GM19193 (cell line): ENCODE data around the gene DLX5.

Experiments
- POLR2A ChIP-seq: IDR thresholded peaks from 4 replicates; pipeline ENCODE4 v1.6.1; 2011; ENCODE audit not compliant: insufficient read depth, insufficient read length; ENCODE audit errors: extremely low read depth

DLX5 gene

DNA sequence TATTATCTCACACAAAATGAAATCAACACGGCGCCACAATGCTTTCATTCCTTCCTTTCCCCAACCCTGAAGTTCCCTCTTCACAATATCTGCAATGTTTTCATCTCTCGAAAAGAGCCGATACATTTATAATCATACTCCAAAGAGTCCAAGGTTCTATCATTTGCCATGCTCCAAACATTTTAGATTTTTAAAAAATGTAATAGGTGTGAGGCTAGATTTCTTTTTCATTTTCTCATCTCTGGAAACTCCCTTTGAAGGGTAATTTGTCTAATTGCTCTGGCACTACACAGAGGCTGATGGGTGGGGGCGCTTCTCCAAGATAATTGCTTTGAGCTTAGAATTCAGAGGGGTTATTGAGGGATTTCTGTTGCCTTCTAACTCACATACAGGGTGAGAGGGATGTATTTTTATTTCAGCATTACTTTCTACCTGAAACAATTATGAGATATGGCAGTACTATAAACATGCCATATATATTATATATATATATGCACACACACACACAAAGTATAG is 4.9 kb downstream of the DLX5 start:
- no peak for TF ChIP-seq POLR2A

DNA sequence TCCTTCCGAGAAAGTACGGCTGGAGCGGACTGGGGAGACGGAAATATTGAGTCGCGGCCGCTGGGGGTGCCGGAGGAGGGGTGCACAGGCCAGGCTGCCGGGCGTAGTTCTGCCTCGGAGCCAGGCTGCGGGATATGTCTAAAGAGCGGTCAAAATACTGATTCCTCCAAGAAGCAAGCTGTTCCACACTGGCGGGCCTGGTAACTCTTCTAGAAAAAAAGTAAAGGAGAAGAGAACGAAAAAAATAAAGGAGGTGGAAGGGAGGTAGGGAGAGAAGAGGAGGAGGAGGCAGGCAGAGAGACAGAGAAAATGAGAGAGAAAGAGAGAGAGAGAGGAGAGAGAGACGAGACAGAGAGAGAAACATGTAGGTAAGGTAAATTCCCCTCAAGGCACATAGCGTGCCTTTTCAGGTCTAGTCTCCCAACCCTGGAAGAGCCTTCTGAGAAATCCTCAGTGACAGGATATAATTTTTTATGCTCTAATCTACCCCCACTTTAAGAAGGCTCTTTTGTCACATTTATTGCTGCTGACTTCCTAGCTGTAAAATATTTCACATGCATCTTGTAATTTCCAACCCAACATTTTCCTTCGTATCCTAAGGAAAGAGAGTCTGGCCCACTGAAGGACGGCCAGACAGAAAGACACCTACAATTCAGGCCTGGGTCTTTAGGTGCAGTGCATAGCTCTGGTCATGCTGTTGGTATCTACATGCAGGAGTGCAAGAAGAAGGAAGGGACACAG is 5.7 kb downstream of the DLX5 start:
- TF ChIP-seq POLR2A = no peak

DNA sequence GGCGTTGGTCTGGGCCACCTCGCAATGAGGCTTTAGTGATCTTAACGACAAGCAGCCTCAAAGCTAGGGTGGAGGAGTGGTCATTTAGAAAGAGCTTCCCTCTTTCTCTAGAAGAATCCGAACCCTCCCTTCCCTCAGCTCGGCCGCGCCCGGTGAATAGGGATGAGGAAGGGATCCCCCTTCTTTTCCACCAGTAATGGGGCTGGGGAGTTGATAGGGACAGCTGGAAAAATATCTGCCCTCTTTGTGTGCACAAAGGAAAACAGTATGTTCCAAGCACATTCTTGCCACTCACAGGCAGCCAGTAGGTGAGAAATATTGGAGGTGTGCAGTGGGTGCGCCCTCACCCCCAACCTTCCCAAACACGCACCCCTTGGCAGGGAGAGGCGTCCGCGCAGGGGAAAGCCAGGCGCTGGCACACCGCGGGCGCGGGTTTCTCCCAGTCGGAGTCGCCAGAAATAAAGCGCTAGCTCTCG is 6.5 kb downstream of the DLX5 start:
- no peak for TF ChIP-seq POLR2A

DNA sequence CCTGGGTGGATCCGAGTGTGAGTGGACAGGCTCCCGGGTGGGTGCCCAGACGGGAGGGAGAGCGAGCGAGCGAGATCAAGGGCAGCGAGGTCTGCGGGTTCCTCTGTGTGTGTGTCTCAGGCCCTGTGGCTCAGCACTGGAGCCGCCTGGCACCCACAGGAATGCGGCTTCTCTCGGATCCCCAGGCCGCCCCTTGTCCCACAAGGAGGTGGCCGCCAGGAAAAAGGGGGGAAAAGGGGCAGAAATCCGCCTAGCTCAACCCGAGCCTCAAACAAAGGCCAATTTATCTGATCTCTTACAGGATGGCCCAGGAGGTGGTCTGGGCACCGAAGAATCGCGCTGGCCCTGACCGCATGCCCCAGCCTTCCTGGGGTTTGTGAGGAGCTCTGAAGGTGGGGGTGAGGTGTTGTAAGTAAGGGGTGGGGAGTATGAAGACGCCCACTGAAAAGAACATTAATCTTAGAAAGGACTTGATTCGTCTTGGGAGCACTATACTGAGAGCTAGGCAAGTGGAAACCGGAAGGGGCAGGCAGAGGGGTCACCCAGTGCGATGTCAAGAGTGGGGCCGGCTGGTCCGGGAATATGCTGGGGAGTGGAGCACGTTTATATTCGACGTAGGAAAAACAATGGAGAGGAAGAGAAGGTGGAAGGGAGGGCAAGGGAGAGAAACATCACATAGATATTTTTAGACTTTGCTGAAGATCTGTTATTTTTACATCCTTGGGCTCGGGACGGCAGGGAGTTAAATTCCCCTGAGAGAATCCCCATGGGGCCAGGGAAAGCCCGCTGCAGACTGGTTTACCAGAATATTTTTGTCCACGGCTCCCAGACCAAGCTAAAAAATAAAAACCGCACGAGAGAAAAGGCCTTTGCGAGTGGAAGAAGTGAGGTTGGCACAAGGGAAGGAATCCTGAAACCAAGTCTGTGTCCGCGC is 7.2 kb downstream of the DLX5 start:
- TF ChIP-seq POLR2A = no peak

DNA sequence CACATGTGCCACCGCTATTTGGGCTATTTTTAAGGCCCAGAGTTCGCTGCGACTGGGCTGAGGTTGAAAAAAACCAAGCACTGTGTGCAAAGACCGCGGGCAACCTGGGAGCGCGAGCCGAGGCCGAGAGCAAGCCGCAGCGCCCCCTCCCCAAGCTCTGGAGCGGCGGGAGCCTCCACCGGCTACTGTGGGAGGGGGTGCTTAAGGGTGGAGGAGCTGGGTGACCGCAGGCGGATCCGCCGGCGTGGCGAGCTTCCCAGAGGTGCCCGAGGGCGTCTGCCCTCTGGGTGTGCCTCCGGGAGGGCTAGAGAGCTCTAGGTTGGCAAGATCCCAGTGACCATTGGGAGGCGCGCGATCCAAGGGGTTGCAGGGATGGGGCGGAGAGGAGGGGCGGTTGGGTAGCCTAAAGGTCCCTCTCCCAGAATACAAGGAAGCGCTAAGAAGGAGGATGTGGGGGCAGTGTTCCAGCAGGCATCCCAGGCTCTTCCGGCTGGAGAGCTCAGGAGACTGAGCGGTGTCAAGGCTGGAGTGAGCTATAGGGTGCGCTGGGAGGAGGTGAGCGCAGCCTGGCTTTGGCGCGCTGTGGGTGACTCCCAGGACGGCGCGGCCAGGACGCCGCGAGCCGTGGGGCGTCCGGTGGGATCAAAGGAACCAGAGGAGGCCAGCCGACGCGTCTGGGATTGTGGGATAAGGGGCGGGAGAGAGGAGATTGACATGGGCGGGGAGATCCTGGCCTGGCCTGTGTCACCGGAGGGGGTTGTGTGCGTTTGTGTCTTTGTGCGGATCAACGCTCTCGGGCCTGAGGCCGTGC is 8.0 kb downstream of the DLX5 start:
- TF ChIP-seq POLR2A = no peak

DNA sequence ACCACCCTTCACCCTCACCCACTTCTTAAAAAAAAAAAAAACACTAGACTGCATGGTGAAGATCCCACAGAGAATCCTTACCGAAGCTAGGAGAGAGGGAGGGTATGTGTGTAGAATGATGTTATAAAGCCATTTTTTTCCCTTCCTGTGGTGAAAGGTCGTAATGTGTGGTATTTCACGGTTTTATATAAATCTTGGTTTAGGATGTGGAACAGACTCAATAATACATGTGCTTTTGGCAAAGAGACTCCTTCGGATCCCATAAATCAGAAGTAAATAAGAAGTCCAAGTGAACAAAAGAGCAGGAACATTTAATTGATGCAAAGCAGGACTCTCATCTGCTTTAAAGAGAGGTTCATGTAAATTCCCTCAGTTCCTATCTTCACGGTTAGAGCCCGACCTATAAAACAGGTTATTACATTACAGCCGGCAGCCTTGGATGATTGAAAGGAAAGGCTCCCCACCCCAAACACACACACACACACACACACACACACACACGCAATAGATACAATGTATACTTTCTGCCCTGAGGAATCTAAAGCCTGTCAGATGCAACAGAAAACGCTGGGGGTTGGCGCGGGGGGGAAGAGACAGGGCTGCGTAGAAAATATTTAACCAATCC is 8.8 kb downstream of the DLX5 start:
- TF ChIP-seq POLR2A = no peak

DNA sequence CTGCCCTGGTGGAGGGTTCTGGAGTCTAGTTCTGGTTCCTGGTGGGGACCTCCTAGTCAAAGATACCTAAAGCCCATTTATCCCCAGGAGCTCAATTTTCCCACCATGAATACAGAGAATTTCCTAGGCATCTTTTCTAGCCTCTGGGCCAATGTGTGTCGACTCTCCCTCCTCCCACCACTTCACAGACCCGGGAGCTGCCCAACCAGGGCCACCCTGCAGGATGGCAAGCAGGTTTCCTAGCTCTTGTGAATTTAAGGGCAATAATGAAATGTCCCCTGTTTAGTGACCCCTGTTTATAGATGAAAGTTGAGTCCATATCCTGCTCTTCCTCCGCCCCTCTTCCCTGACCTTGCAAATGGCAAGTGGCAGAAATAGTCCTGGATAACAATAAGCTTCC is 9.4 kb downstream of the DLX5 start:
- no peak for TF ChIP-seq POLR2A

DNA sequence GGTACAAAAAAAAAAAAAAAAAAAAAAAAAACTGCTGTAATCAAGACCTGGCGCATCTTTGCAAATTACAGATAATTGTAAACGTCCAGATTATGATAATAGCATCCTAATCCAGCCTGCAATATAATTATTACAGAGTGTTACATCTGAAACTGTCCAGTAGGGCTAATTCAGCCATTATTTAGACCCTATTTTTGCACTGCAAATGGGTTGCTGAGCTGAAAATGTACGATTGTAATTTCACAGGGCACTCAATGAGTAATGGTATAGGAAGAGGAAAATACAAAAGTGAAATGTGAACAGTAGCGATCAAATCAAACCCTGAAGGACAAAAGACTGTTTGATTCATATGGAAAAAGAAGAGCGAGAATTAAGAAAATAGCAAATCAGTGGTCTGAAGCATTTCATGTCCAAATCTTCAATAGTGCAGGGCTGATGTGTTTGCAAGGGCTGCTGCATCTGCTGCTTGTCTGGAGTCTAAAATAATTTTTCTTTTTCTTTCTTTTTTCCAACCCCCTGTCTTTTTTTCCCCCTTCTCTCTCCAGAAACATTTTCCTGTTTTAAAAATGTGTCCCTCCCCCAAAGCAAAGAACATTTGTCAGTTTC is 10.4 kb downstream of the DLX5 start:
- no peak for TF ChIP-seq POLR2A

DNA sequence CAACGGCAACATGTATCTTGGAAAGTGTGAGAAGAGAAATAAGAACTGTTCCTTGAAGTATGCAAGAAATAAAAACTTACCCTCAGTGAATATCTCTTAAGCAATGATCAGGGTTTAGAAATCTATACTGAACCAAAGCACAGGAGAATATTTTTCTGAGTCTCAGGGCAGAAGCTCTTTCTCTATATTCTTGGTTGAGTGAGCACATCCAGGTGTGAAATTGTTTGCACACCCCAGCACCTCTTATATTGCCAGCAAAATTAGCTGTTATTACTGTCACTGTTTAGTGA is 10.8 kb downstream of the DLX5 start:
- TF ChIP-seq POLR2A = no peak

DNA sequence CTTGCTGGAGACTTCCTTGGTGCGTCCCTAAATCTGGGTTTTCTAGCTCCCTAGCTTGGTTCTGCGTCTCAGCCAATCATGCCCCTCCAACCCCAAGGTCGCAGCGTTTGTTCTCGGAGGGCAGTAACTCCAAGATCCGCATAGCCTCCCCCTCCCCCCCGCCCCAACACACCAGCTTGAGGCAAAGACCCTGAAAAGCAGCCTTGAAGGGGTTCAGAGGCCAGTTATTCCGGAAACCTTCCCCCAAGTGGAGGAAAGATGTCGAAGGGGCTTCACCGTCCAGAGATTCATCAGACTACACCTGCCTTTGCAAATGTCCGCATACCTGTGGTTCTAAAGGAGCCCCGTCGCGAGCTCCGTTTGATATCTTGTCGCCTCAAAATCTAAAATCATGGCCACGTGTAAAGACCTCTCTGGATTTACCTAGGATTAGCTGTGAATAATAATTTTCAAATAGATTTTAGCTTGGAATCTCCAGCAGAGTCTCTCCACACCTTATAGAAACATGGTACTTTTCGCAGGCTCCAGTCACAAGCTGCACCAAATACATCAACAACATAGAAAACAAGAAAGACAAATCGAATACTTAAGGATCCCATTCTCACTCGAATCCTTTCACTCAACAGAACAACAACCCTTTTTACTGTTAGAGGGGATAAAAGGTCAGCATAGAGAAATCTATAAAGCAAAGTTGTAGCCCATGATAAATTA is 11.3 kb downstream of the DLX5 start:
- TF ChIP-seq POLR2A = no peak

DNA sequence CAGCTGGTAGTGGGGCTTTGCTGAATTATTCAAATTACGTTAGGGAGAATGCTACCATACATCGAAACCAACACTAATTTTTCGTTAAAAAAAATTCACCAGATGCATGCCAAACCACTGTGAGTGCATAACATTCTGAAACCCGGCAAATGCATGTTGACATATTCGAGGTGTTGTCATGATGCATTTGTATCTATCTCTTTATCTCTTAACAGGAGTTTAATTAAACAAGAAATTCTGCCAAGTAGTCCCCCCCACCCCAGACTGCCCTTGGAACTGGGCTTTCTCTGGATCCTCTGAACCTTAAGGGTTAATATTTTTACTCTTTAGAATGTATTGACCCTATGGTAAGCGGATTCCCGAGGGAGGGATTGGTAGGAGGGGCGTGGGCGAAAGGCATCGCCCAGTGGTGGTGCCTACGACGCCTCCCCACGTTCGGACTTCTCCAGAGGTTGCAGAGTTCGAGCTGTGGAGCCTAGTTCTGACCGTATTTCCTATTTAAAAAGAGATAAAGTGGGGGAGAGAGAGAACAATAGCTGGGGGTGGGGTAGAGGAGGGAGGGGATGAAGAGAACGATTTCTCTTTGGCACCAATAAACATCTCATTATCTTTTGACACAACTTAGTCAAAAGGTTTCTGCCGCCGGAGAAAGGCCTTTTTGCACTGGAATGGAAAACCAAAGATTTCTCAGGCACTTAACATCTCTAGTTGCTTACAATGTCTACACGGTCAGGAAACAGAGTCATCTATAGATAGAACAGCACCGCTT is 12.1 kb downstream of the DLX5 start:
- no peak for TF ChIP-seq POLR2A

DNA sequence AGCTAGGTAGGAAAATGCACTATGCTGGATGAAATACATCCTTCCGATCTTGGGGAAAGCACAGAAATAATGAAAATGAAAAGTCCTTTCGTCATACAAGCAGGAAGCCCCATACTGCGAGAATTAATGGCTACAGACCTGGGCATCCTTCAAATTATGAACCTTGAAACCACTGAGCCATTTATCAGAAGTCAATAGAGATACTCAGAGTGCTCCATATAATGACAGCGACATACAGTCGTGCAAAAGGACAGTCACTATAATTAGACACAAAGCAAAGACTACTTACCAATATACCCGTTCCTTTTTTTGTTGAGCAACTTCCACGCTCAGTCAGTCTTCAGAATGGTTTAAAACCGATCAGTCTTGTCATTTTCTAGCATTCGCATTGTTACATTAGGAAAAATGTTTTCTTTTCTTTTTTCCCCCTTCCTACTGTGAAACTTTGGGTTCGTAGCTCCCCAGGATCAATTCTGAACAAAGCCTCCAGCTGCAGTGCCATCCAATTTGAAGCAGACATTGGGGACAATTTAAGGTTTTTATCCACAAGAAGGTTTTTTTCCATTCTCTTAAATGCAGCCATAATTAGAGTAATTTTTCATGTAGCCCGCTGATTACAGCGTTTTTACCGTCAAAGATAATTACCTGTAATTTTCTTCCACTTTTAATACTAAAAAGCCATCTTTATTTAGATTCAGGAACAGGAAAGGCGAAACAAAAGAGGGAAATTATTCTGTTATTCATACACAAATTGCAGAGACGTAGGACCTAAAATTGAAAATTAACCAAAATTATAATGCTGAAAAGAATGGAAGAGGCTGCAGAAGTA is 12.9 kb downstream of the DLX5 start:
- no peak for TF ChIP-seq POLR2A
